GM23338 (cell line): ENCODE data around the gene FKBP5. TPM values are rescaled to one million over a fixed set of nuclear protein-coding genes. Genes with fewer than 3 reads are reported as not detected.

ENCODE experiments used
- ATAC-seq: fragments of 200-7000 bp; cut with Tn5 transposase; 3 replicates; pipeline ENCODE4 v1.9.1; 2020
- DNase-seq: peaks from one replicate; pipeline ENCODE4 v3.0.0-alpha.2; 2015; ENCODE audit warnings: low spot score
- H2AFZ ChIP-seq: fragments of 200-600 bp; sonication (generic); 2 replicates; pipeline ENCODE4 v1.8.0; 2016; ENCODE audit warnings: antibody characterized with exemption, mild to moderate bottlenecking, moderate library complexity
- H3F3A ChIP-seq: fragments of 200-600 bp; sonication (generic); replicated peaks from 2 replicates; pipeline ENCODE4 v1.8.0; 2017; ENCODE audit warnings: antibody characterized with exemption, mixed run types, low read depth
- H3K27ac ChIP-seq: fragments of 200-600 bp; sonication (generic); 2 replicates; pipeline ENCODE4 v1.6.1; 2016; ENCODE audit warnings: low read depth
- H3K27me3 ChIP-seq: fragments of 200-600 bp; sonication (generic); 2 replicates; pipeline ENCODE4 v1.8.0; 2016; ENCODE audit warnings: mild to moderate bottlenecking, mixed run types, moderate library complexity; ENCODE audit not compliant: insufficient read depth
- H3K36me3 ChIP-seq: fragments of 200-600 bp; sonication (generic); 2 replicates; pipeline ENCODE4 v1.8.0; 2016; ENCODE audit warnings: mild to moderate bottlenecking; ENCODE audit not compliant: insufficient read depth
- H3K4me1 ChIP-seq: fragments of 200-600 bp; sonication (generic); 2 replicates; pipeline ENCODE4 v1.8.0; 2016; ENCODE audit warnings: mild to moderate bottlenecking, moderate library complexity; ENCODE audit not compliant: insufficient read depth
- H3K4me2 ChIP-seq: fragments of 200-600 bp; sonication (generic); 2 replicates; pipeline ENCODE4 v1.7.1; 2017; ENCODE audit warnings: mixed run types
- H3K4me3 ChIP-seq: fragments of 200-600 bp; sonication (generic); 2 replicates; pipeline ENCODE4 v1.6.1; 2016; ENCODE audit warnings: mixed run types
- H3K79me2 ChIP-seq: fragments of 200-600 bp; sonication (generic); replicated peaks from 2 replicates; pipeline ENCODE4 v1.8.0; 2017; ENCODE audit warnings: mild to moderate bottlenecking; ENCODE audit not compliant: insufficient read depth
- H3K9me2 ChIP-seq: fragments of 200-600 bp; sonication (generic); 2 replicates; pipeline ENCODE4 v1.8.0; 2017; ENCODE audit not compliant: insufficient read depth
- H4K20me1 ChIP-seq: fragments of 200-600 bp; sonication (generic); replicated peaks from 2 replicates; pipeline ENCODE4 v1.8.0; 2017; ENCODE audit warnings: mild to moderate bottlenecking; ENCODE audit not compliant: insufficient read depth
- H3K27ac Mint-ChIP-seq: 2 replicates; pipeline ENCODE4 v1.8.0; 2020; ENCODE audit warnings: inconsistent platforms, mild to moderate bottlenecking, moderate library complexity, mixed read lengths
- H3K27me3 Mint-ChIP-seq: 3 replicates; pipeline ENCODE4 v1.8.0; 2022; ENCODE audit warnings: low read depth, mild to moderate bottlenecking, moderate library complexity, mixed read lengths, inconsistent platforms; ENCODE audit not compliant: insufficient read depth, poor library complexity
- H3K36me3 Mint-ChIP-seq: 3 replicates; pipeline ENCODE4 v1.8.0; 2021; ENCODE audit warnings: low read depth, mild to moderate bottlenecking, inconsistent platforms, moderate library complexity, mixed read lengths
- H3K4me1 Mint-ChIP-seq: 3 replicates; pipeline ENCODE4 v1.8.0; 2020; ENCODE audit warnings: mild to moderate bottlenecking, inconsistent platforms, mixed read lengths
- H3K4me3 Mint-ChIP-seq: 3 replicates; pipeline ENCODE4 v1.8.0; 2021; ENCODE audit warnings: moderate library complexity, mild to moderate bottlenecking, inconsistent platforms, mixed read lengths
- H3K9me3 Mint-ChIP-seq: 3 replicates; pipeline ENCODE4 v1.8.0; 2020; ENCODE audit warnings: moderate library complexity, mild to moderate bottlenecking, inconsistent platforms, mixed read lengths
- EZH2 ChIP-seq: fragments of 200-600 bp; sonication (generic); IDR thresholded peaks from one replicate; pipeline ENCODE4 v1.8.0; 2017; ENCODE audit warnings: antibody characterized with exemption, mild to moderate bottlenecking, low read depth; ENCODE audit not compliant: unreplicated experiment
- EZH2phosphoT487 ChIP-seq: fragments of 200-600 bp; sonication (generic); IDR thresholded peaks from one replicate; pipeline ENCODE4 v1.8.1; 2018; ENCODE audit warnings: antibody characterized with exemption; ENCODE audit not compliant: unreplicated experiment
- JUNB ChIP-seq: IDR thresholded peaks from one replicate; pipeline ENCODE4 v1.6.1; 2016; ENCODE audit warnings: antibody characterized with exemption; ENCODE audit not compliant: unreplicated experiment
- ZNF114 ChIP-seq: fragments of 250-450 bp; sonication (Bioruptor Pico); IDR thresholded peaks from 2 replicates; pipeline ENCODE4 v1.5.0; 2020; ENCODE audit warnings: mild to moderate bottlenecking, moderate library complexity
- polyA plus RNA-seq: library from polyadenylated mRNA; unstranded; fragments of >200 nt; fragmentation: Nextera tagmentation; extraction: Ambion mirVana; gene quantifications from 2 replicates; pipeline ENCODE4 v1.2.1, GENCODE V29; 2016
- total RNA-seq: library from RNA; depleted of rRNA; stranded (reverse); fragments of >200 nt; shearing (Covaris generic); gene quantifications from 2 replicates; pipeline ENCODE4 v1.2.3, GENCODE V29; 2014
- TF ChIP-seq, protein P1 (sequence below): fragments of 250-450 bp; sonication (Bioruptor Pico); IDR thresholded peaks from 2 replicates; pipeline ENCODE4 v1.5.0; 2020; ENCODE audit warnings: mild to moderate bottlenecking, moderate library complexity
- TF ChIP-seq, protein P2 (sequence below): IDR thresholded peaks from 2 replicates; pipeline ENCODE4 v1.6.1; 2016; ENCODE audit warnings: antibody characterized with exemption
- TF ChIP-seq, protein P3 (sequence below), 2 experiments: fragments of 200-600 bp in 1 of 2; sonication (generic) in 1 of 2; conservative IDR thresholded peaks; 2 replicates each; pipeline versions ENCODE4 v1.5.1 to v1.6.1; 2016 to 2017; ENCODE audit warnings: antibody characterized with exemption in 2 of 2, low read depth in 2 of 2, mild to moderate bottlenecking in 2 of 2, moderate library complexity in 1 of 2
- TF ChIP-seq, protein P4 (sequence below): IDR thresholded peaks from one replicate; pipeline ENCODE4 v1.6.1; 2018; ENCODE audit warnings: antibody characterized with exemption; ENCODE audit not compliant: unreplicated experiment

Gene FKBP5
- total and polyA plus RNA-seq, 2 experiments from 2014 or later = 19.8 to 28.6 TPM

DNA sequence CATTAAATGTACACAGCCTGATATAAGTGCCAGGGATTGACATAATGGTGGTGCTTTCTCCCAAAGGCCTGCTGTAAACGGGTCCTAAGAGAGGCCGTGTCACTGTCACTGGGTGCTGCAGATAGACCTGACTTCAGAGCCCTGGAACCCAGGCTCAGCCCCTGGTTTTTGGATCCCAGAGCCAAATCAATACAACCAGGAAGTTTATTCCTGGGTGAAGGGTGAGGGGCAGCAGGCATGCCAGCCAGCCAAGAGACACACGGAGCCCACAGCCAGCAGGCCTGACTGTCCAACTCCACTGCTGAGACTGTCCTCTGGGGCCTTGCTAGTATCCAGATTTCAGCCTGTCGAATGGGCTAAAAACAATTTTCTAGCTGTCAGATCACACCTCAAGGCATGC is 35.3 kb upstream of the FKBP5 start:
- DNase-seq (no peak), ATAC-seq (no peak)
- H3K4me1 ChIP-seq = peaks cover 40% of the 10 kb centered on the region
- H3K27ac Mint-ChIP-seq = no peak overlapping the region
- no peaks in the 10 kb centered on the region for H3K9me3 Mint-ChIP-seq
- peaks cover 19% of the 10 kb centered on the region for H3K27me3 ChIP-seq
- no peak overlapping the region for H3K4me2 ChIP-seq
- H3F3A ChIP-seq = peaks cover 18% of the 10 kb centered on the region
- no peak overlapping the region for H3K4me3 ChIP-seq
- H3K4me1 Mint-ChIP-seq = peaks cover 56% of the 10 kb centered on the region
- no peak overlapping the region for H3K4me3 Mint-ChIP-seq
- no peaks in the 10 kb centered on the region for H3K36me3 ChIP-seq
- H3K9me2 ChIP-seq = no peaks in the 10 kb centered on the region
- no peaks in the 10 kb centered on the region for H3K79me2 ChIP-seq
- H3K36me3 Mint-ChIP-seq = no peaks in the 10 kb centered on the region; the same call in 2 of the 3 replicates
- peaks cover 33% of the 10 kb centered on the region for H3K27me3 Mint-ChIP-seq
- no peak overlapping the region for H3K27ac ChIP-seq
- no peaks in the 10 kb centered on the region for H4K20me1 ChIP-seq
- no peak overlapping the region for H2AFZ ChIP-seq
- TF ChIP-seq, protein P1, sequence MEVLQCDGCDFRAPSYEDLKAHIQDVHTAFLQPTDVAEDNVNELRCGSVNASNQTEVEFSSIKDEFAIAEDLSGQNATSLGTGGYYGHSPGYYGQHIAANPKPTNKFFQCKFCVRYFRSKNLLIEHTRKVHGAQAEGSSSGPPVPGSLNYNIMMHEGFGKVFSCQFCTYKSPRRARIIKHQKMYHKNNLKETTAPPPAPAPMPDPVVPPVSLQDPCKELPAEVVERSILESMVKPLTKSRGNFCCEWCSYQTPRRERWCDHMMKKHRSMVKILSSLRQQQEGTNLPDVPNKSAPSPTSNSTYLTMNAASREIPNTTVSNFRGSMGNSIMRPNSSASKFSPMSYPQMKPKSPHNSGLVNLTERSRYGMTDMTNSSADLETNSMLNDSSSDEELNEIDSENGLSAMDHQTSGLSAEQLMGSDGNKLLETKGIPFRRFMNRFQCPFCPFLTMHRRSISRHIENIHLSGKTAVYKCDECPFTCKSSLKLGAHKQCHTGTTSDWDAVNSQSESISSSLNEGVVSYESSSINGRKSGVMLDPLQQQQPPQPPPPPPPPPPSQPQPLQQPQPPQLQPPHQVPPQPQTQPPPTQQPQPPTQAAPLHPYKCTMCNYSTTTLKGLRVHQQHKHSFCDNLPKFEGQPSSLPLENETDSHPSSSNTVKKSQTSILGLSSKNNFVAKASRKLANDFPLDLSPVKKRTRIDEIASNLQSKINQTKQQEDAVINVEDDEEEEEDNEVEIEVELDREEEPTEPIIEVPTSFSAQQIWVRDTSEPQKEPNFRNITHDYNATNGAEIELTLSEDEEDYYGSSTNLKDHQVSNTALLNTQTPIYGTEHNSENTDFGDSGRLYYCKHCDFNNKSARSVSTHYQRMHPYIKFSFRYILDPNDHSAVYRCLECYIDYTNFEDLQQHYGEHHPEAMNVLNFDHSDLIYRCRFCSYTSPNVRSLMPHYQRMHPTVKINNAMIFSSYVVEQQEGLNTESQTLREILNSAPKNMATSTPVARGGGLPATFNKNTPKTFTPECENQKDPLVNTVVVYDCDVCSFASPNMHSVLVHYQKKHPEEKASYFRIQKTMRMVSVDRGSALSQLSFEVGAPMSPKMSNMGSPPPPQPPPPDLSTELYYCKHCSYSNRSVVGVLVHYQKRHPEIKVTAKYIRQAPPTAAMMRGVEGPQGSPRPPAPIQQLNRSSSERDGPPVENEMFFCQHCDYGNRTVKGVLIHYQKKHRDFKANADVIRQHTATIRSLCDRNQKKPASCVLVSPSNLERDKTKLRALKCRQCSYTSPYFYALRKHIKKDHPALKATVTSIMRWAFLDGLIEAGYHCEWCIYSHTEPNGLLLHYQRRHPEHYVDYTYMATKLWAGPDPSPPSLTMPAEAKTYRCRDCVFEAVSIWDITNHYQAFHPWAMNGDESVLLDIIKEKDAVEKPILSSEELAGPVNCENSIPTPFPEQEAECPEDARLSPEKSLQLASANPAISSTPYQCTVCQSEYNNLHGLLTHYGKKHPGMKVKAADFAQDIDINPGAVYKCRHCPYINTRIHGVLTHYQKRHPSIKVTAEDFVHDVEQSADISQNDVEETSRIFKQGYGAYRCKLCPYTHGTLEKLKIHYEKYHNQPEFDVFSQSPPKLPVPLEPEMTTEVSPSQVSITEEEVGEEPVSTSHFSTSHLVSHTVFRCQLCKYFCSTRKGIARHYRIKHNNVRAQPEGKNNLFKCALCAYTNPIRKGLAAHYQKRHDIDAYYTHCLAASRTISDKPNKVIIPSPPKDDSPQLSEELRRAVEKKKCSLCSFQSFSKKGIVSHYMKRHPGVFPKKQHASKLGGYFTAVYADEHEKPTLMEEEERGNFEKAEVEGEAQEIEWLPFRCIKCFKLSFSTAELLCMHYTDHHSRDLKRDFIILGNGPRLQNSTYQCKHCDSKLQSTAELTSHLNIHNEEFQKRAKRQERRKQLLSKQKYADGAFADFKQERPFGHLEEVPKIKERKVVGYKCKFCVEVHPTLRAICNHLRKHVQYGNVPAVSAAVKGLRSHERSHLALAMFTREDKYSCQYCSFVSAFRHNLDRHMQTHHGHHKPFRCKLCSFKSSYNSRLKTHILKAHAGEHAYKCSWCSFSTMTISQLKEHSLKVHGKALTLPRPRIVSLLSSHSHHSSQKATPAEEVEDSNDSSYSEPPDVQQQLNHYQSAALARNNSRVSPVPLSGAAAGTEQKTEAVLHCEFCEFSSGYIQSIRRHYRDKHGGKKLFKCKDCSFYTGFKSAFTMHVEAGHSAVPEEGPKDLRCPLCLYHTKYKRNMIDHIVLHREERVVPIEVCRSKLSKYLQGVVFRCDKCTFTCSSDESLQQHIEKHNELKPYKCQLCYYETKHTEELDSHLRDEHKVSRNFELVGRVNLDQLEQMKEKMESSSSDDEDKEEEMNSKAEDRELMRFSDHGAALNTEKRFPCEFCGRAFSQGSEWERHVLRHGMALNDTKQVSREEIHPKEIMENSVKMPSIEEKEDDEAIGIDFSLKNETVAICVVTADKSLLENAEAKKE = no peak
- no peak for TF ChIP-seq JUNB
- no peak for TF ChIP-seq ZNF114 (CRISPR knock-in tag)
- TF ChIP-seq EZH2 = no peak
- TF ChIP-seq EZH2phosphoT487 = no peak
- TF ChIP-seq, protein P2, sequence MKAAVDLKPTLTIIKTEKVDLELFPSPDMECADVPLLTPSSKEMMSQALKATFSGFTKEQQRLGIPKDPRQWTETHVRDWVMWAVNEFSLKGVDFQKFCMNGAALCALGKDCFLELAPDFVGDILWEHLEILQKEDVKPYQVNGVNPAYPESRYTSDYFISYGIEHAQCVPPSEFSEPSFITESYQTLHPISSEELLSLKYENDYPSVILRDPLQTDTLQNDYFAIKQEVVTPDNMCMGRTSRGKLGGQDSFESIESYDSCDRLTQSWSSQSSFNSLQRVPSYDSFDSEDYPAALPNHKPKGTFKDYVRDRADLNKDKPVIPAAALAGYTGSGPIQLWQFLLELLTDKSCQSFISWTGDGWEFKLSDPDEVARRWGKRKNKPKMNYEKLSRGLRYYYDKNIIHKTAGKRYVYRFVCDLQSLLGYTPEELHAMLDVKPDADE = no peak
- TF ChIP-seq, protein P3, sequence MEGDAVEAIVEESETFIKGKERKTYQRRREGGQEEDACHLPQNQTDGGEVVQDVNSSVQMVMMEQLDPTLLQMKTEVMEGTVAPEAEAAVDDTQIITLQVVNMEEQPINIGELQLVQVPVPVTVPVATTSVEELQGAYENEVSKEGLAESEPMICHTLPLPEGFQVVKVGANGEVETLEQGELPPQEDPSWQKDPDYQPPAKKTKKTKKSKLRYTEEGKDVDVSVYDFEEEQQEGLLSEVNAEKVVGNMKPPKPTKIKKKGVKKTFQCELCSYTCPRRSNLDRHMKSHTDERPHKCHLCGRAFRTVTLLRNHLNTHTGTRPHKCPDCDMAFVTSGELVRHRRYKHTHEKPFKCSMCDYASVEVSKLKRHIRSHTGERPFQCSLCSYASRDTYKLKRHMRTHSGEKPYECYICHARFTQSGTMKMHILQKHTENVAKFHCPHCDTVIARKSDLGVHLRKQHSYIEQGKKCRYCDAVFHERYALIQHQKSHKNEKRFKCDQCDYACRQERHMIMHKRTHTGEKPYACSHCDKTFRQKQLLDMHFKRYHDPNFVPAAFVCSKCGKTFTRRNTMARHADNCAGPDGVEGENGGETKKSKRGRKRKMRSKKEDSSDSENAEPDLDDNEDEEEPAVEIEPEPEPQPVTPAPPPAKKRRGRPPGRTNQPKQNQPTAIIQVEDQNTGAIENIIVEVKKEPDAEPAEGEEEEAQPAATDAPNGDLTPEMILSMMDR (conservative IDR thresholded peaks at IDR 0.05; ENCODE audit: low read depth in 2 of 2) = no peak
- TF ChIP-seq, protein P4, sequence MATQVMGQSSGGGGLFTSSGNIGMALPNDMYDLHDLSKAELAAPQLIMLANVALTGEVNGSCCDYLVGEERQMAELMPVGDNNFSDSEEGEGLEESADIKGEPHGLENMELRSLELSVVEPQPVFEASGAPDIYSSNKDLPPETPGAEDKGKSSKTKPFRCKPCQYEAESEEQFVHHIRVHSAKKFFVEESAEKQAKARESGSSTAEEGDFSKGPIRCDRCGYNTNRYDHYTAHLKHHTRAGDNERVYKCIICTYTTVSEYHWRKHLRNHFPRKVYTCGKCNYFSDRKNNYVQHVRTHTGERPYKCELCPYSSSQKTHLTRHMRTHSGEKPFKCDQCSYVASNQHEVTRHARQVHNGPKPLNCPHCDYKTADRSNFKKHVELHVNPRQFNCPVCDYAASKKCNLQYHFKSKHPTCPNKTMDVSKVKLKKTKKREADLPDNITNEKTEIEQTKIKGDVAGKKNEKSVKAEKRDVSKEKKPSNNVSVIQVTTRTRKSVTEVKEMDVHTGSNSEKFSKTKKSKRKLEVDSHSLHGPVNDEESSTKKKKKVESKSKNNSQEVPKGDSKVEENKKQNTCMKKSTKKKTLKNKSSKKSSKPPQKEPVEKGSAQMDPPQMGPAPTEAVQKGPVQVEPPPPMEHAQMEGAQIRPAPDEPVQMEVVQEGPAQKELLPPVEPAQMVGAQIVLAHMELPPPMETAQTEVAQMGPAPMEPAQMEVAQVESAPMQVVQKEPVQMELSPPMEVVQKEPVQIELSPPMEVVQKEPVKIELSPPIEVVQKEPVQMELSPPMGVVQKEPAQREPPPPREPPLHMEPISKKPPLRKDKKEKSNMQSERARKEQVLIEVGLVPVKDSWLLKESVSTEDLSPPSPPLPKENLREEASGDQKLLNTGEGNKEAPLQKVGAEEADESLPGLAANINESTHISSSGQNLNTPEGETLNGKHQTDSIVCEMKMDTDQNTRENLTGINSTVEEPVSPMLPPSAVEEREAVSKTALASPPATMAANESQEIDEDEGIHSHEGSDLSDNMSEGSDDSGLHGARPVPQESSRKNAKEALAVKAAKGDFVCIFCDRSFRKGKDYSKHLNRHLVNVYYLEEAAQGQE = no peak
